ENCODE data around the gene SORCS3.

SORCS3 gene

DNA sequence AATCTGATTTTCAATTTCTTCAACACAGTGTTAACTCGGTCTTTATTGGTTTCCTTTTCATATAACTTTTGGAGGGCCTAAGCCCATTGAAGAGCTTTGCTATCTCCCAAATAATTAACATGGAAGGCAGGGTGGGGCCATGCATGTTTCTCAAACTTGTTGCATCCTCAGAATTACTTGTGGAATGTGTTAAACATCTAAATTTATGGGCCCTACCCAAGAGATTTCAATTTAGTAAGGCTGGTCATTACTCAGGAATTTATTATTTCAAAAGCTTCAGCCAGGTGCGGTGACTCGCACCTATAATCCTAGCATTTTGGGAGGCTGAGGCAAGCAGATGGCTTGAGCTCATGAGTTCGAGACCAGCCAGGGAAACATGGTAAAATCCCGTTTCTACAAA is 208.9 kb downstream of the SORCS3 start:
- no peak for DNase-seq (ENCODE audit: low read depth)

DNA sequence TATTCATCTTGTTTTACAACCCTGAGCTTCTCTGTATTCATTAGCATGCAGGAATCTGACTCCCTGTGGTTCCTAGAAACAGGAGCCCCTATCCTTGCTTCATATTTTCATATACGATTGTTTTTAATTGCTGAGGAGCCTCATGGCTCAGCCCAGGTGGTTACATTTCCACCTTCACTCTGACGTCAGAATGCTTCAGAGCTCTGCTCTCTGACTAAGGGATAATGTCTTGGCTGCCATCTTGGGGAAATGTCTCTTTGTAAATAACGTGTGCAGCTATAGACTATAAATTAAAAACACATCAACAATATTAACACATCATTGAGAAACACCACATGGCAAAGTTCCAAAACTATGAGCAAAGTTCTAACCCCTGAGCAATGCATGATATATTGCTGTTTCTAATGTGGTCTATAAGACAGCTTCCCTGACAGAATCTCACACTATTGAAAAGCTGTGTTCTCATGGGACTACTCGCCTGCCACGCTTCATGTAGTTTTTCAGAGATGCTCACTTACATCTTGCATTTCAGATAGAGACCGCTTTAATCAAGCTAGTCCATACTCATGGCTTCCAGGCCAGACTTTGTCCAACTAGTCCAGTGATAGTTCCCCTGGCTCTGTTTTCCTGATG is 227.0 kb downstream of the SORCS3 start:
- DNase-seq (ENCODE audit: low read depth), result no peak

GRCh38 chr10:104872691-104873090 is 231.6 kb downstream of the SORCS3 start:
- DNase-seq (ENCODE audit: low read depth), result no peak

- DNase-seq (ENCODE audit: low read depth), result no peak
These were observed 232.1 kb downstream of the SORCS3 start for GRCh38 chr10:104873161-104873560.

DNA sequence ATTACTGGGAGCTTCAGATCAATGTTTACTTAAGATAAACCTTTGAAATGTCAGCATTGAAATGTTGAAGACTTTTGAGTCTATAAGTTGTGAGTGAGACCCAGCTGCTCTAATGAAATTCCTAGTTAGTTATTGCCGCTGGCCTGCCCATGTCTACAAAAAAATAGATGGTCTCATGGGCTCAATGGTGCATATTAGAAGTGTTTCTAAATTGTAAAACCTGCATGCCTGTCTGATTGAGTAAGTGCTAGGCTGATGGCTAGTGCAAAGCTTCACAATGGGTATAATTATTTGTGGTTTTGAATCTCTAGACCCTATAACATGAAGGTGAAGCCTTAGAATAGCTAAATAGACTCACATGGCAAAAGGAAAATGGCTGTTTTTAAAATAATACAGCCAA is 234.5 kb downstream of the SORCS3 start:
- no peak for DNase-seq (ENCODE audit: low read depth)

DNA sequence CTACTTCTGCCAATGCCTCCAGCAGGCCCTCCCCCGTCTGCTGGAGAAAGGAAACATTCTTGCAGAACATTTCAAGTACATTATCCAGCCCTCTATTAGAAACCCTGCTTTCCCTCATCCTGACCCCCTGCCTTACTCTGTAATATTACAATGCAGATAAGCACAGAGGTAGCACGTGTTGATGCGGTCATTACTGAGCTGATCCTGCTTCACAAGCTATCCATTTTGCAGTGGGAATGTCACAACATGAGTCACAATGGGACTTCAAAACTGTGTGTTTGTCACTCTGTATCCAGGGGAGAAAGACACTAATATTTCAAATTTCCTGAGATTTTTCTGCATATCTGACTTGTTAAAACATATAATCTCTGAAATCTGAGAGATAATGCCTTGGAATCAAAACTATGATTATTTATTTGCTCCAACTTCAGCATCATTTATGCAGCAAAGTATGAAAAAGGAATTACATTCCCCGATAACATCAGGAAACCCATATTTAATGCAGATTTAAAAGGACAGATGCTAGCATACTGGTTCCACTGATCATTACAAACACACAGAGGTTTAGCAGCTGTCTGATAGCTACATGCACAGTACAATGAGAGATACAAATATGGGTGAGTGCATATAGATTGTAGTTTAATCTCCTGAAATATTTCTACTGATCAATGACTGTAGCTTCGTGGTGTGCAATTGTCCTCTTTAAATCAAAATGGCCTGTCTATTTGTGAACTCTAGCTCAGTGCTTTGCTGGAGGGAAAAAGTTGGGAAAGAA is 239.7 kb downstream of the SORCS3 start:
- DNase-seq (ENCODE audit: low read depth), result no peak

DNA sequence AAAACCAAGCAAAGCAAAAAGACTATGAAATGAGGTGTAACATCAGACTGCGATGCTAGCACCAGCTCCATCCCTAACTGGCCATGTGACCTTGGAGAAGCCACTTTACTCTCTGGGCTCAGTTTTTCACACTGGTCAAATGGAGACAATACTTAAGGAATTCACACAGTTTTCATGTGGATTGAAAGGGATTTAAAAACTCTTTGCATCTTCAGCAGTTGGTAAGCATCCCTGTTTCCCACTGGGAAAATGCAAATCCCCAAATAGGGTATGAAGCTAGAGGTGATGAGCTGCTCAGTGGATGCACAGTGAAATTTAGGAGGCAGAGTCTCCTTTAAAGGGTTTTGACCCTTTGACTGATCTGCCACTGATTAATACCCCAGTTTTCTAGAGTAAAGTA is 240.7 kb downstream of the SORCS3 start:
- no peak for DNase-seq (ENCODE audit: low read depth)

- no peak for DNase-seq (ENCODE audit: low read depth)
These were observed 252.0 kb downstream of the SORCS3 start for GRCh38 chr10:104892879-104893617.

DNA sequence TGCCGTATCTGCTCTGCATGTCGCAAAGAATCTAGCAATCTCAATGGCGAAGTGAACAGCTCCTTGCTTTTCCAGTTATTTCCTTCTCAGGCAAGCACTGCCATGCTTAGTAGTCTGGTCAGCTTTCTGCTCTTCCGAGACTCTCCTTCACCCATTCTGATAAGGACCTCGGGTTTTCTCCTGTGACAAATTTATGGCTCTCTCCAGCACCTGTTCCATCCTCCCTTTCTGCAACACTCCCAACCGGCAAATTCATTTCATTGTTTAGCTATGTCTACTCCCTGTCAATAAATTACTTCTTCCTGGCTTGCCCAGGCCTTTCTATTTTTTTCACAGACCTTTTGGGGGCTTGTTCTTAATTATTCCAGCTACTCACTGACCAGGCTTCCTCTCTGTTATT is 252.6 kb downstream of the SORCS3 start:
- DNase-seq (ENCODE audit: low read depth), result no peak

GRCh38 chr10:104894681-104895080 is 253.6 kb downstream of the SORCS3 start:
- DNase-seq (ENCODE audit: low read depth), result no peak

DNA sequence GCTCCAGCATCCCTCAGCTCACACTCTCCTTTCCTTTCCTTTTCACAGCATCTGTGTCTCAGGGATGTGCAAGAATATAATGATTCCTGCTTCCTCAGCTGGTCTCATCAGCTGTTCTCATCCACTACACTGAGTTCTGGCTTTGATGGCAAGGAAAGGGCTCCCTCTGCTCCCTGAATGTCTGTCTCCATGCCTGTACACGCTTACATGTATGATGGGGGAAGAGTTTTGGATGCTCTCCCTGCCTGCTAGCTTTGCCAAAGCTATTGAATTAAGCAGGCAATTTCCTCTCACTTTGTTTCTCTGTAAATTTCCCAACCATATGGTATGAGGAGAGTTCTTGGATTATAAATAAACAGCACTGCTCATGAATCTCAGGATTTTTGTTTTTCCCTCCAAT is 254.5 kb downstream of the SORCS3 start:
- DNase-seq (ENCODE audit: low read depth), result no peak

DNA sequence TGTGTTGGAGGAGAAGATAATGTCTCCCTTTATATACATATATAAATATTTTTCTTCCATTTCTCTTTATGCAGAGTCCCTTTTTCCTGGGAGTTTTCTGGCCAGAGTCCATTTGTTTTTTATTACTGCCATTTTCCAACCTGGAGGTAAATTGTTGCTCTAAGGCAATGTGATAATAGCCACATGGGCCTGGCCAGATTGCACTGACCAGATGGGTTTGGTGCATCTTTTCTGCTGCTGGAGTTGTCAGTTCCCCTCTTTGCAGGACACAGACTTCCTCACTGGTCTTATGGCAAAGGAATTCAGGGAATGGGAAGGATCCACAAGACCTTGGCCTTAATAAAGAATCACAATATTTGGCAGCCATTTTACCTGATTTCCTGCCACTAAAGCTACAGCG is 254.9 kb downstream of the SORCS3 start:
- DNase-seq (ENCODE audit: low read depth), result no peak

- DNase-seq (ENCODE audit: low read depth), result no peak
These were observed 256.6 kb downstream of the SORCS3 start for GRCh38 chr10:104897696-104898095.

GRCh38 chr10:104899779-104900178 is 258.7 kb downstream of the SORCS3 start:
- DNase-seq (ENCODE audit: low read depth), result no peak

GRCh38 chr10:104903433-104903832 is 262.3 kb downstream of the SORCS3 start:
- no peak for DNase-seq (ENCODE audit: low read depth)

DNA sequence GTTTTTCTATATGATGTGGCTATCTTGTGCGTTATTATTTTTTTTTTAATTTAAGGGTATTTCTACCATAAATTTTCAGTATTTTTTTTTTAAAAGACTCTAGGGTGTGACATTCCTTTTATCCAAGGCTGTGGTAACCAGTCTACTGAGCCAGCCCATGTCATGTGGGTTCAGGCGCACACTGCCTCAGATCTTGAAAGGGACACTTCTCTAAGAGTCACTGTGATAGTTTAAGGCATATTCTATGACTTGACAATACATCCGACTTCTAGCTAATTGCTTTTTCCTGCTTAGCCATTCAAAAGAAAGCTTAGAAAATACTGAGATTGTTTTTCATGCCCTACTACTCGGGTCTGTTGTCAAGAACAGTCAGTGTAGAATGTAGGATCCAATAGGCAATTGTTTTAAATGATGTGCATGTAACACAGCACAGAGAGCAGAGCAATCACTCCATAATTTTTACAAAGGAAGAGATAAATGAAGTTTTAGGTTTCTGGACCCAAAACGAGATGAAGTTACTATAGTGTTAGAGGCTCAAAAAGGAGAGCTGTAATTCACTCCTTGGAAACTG is 263.7 kb downstream of the SORCS3 start:
- DNase-seq (ENCODE audit: low read depth), result no peak

- no peak for DNase-seq (ENCODE audit: low read depth)
These were observed 265.0 kb downstream of the SORCS3 start for GRCh38 chr10:104906112-104906511.

DNA sequence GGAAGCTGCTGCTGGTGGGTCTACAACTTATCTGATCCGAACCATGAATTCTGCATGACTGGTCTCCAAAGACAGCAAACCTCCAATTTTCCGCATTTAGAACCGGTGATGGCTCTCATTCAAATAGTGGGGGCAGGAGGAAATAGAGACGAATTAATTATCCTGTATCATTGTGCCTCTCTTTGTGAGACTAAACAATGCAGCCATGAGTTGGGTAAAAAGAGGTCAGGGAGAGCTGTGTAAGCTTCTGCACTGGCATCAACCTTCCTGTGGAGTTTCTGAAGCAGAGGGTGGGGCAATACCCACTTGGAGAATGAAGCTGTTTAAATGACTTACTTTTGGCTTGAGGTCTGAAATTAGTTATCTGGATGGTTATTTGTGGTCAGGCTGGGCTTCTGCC is 266.4 kb downstream of the SORCS3 start:
- DNase-seq (ENCODE audit: low read depth), result no peak

GRCh38 chr10:104908581-104908980 is 267.5 kb downstream of the SORCS3 start:
- DNase-seq (ENCODE audit: low read depth), result no peak

DNA sequence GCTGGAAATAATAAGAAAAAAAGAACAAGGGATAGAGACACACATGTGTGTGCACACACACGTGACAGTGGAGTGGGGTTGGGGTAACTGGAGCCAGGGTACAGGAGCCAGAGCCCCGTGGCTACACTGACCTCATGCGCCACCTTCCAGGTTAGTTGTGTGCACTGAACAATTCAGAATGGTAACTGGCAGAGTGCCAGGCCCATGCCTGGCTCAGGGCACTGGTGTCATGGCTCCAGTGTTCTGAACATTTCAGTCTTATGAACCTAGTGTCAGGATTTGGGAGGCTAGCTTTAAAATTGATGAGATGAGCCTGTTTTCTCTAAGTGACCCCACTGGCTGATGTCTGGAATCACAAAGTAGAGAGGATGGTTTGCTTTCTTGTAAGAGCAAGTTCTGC is 269.6 kb downstream of the SORCS3 start:
- no peak for DNase-seq (ENCODE audit: low read depth)

GRCh38 chr10:104913390-104913789 is 272.3 kb downstream of the SORCS3 start:
- no peak for DNase-seq (ENCODE audit: low read depth)

DNA sequence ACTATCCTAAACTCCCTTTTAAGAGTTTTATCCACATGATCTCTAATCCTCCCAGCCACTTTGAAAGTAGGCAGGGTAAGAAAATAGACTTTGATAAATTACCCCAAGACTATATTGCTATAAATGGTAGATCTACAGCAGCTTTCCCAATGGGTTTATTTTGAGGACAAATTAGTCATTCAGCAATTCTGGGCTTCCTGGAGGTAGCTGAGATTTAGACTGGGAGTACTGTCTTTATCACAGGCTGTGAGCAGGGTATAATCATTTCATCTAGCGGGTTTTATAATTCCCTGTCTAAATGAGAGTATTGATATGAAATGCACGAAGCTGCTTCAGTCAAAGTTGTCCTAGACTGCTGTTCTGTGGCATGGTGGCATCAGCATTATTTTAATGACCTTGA is 279.4 kb downstream of the SORCS3 start:
- no peak for DNase-seq (ENCODE audit: low read depth)

DNA sequence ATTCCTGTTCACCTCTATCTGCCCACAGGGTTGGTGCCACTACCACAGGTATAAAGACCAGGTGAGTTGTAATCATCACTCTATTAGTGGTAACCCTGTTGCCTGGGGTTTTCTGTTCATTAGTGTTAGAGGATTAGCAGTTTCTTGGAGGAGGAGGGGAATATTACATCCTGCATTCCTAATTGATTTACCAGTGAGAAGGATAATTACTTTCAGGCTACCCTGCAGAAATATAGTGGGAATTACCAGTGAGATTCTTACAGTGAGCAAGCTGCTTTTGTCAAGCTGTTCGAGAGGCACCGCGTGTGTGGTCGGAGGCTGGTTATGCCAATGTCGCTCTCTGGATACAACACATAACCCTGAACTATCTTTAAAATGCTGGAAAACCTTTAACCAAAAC is 280.7 kb downstream of the SORCS3 start:
- DNase-seq (ENCODE audit: low read depth), result no peak
